Activated CD8-positive, alpha-beta T cell treated with anti-CD3 and anti-CD28 coated beads for 36 hours (primary cell): ENCODE data around the gene CEP41. TPM values are rescaled to one million over a fixed set of nuclear protein-coding genes. Genes with fewer than 3 reads are reported as not detected.

Experiments used
- ATAC-seq: fragments of 200-7000 bp; cut with Tn5 transposase; one replicate; pipeline ENCODE4 v1.10.0; 2021; ENCODE audit warnings: mild to moderate bottlenecking, moderate library complexity
- CTCF ChIA-PET: fragments of 350-600 bp; sonication (Branson Sonifier 250); formaldehyde crosslinking; loops from one replicate; lab custom pipeline; 2021; ENCODE audit warnings: antibody characterized with exemption; lab: Charles Lee
- POLR2A ChIA-PET: fragments of 350-600 bp; sonication (Branson Sonifier 250); formaldehyde crosslinking; loops from one replicate; lab custom pipeline; 2021; ENCODE audit warnings: antibody characterized with exemption; lab: Charles Lee
- DNase-seq: peaks from one replicate; pipeline ENCODE4 v3.0.0-alpha.2; 2020
- H3K27ac Mint-ChIP-seq: one replicate; pipeline ENCODE4 v1.8.0; 2021; ENCODE audit warnings: mild to moderate bottlenecking, mixed read lengths
- H3K27me3 Mint-ChIP-seq: one replicate; pipeline ENCODE4 v1.8.0; 2021; ENCODE audit warnings: mixed read lengths
- H3K36me3 Mint-ChIP-seq: one replicate; pipeline ENCODE4 v1.8.0; 2021; ENCODE audit warnings: low read depth, mixed read lengths
- H3K4me1 Mint-ChIP-seq: one replicate; pipeline ENCODE4 v1.8.0; 2021; ENCODE audit warnings: low read depth, mixed read lengths
- H3K4me3 Mint-ChIP-seq: one replicate; pipeline ENCODE4 v1.8.0; 2021; ENCODE audit warnings: mild to moderate bottlenecking, moderate library complexity, mixed read lengths
- H3K9me3 Mint-ChIP-seq: one replicate; pipeline ENCODE4 v1.8.0; 2021; ENCODE audit warnings: mixed read lengths
- intact Hi-C: fragments of 100-400 bp; cut with micrococcal nuclease; formaldehyde crosslinking; loops from one replicate; pipeline ENCODE4 v1.10.0; 2022
- total RNA-seq, 2 experiments: library from RNA; stranded (reverse); gene quantifications; one replicate each; pipeline ENCODE4 v1.2.3, GENCODE V29; 2021
- TF ChIP-seq, protein P1 (sequence below): fragments of 200-600 bp; IDR thresholded peaks from one replicate; pipeline ENCODE4 v1.8.0; 2022; ENCODE audit warnings: antibody characterized with exemption, mild to moderate bottlenecking

CEP41 gene
- total RNA-seq, 2 experiments from 2014 or later, result 28.0 to 28.1 TPM

GRCh38 chr7:130421684-130422083 is 19.1 kb downstream of the CEP41 start:
- no peaks in the 10 kb centered on the region for H3K27me3 Mint-ChIP-seq
- DNase-seq, result peak; percentile 69
- H3K4me3 Mint-ChIP-seq, result peak overlapping the region; percentile 53
- ATAC-seq, result peak; percentile 52
- POLR2A ChIA-PET, result no interaction called here
- TF ChIP-seq, protein P1, sequence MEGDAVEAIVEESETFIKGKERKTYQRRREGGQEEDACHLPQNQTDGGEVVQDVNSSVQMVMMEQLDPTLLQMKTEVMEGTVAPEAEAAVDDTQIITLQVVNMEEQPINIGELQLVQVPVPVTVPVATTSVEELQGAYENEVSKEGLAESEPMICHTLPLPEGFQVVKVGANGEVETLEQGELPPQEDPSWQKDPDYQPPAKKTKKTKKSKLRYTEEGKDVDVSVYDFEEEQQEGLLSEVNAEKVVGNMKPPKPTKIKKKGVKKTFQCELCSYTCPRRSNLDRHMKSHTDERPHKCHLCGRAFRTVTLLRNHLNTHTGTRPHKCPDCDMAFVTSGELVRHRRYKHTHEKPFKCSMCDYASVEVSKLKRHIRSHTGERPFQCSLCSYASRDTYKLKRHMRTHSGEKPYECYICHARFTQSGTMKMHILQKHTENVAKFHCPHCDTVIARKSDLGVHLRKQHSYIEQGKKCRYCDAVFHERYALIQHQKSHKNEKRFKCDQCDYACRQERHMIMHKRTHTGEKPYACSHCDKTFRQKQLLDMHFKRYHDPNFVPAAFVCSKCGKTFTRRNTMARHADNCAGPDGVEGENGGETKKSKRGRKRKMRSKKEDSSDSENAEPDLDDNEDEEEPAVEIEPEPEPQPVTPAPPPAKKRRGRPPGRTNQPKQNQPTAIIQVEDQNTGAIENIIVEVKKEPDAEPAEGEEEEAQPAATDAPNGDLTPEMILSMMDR, result no peak
- peaks cover 19% of the 10 kb centered on the region for H3K36me3 Mint-ChIP-seq
- intact Hi-C loops, result no loop called here
- H3K4me1 Mint-ChIP-seq, result peaks cover 79% of the 10 kb centered on the region
- peak overlapping the region; percentile 91 for H3K27ac Mint-ChIP-seq
- no peaks in the 10 kb centered on the region for H3K9me3 Mint-ChIP-seq
- CTCF ChIA-PET, result interaction anchor here (0.9 to 1.1 kb wide), 2 partner anchors 9 to 62 kb away, joined by 3 read pairs; no protein-coding TSS in a partner anchor

GRCh38 chr7:130420943-130421578 is 19.8 kb downstream of the CEP41 start:
- CTCF ChIA-PET, result interaction anchor here (0.9 kb wide), 1 partner anchor 62 kb away, joined by 3 read pairs; no protein-coding TSS in a partner anchor
- peak overlapping the region; percentile 91 for H3K27ac Mint-ChIP-seq
- intact Hi-C loops, result no loop called here
- TF ChIP-seq, protein P1, result no peak
- DNase-seq (no peak), ATAC-seq (no peak)
- POLR2A ChIA-PET, result no interaction called here
- H3K4me3 Mint-ChIP-seq, result peak overlapping the region; percentile 53
- H3K9me3 Mint-ChIP-seq, result no peaks in the 10 kb centered on the region
- peaks cover 17% of the 10 kb centered on the region for H3K36me3 Mint-ChIP-seq
- no peaks in the 10 kb centered on the region for H3K27me3 Mint-ChIP-seq
- H3K4me1 Mint-ChIP-seq, result peaks cover 79% of the 10 kb centered on the region

GRCh38 chr7:130419658-130420057 is 21.2 kb downstream of the CEP41 start:
- DNase-seq (peak; percentile 41), ATAC-seq (peak; percentile 83)
- peak overlapping the region; percentile 45 for H3K4me3 Mint-ChIP-seq
- intact Hi-C loops, result no loop called here
- no peaks in the 10 kb centered on the region for H3K9me3 Mint-ChIP-seq
- CTCF ChIA-PET, result no interaction called here
- peaks cover 80% of the 10 kb centered on the region for H3K4me1 Mint-ChIP-seq
- peak overlapping the region; percentile 82 for H3K27ac Mint-ChIP-seq
- POLR2A ChIA-PET, result no interaction called here
- H3K27me3 Mint-ChIP-seq, result no peaks in the 10 kb centered on the region
- TF ChIP-seq, protein P1, result no peak
- peaks cover 11% of the 10 kb centered on the region for H3K36me3 Mint-ChIP-seq

- POLR2A ChIA-PET, result interaction anchor here (0.8 kb wide), 1 partner anchor 16 kb away, joined by 3 read pairs; no protein-coding TSS in a partner anchor
- Mint-ChIP-seq H3K4me3 (no peak overlapping the region), H3K27ac (peak overlapping the region; percentile 92), H3K27me3 (no peaks in the 10 kb centered on the region), H3K9me3 (no peaks in the 10 kb centered on the region), H3K36me3 (peaks cover 9% of the 10 kb centered on the region), H3K4me1 (peaks cover 82% of the 10 kb centered on the region)
- ATAC-seq (no peak), DNase-seq (no peak)
- CTCF ChIA-PET, result no interaction called here
- TF ChIP-seq, protein P1, result no peak
- intact Hi-C loops, result no loop called here
Observed at GRCh38 chr7:130418306-130418705, 22.5 kb downstream of the CEP41 start.

DNA sequence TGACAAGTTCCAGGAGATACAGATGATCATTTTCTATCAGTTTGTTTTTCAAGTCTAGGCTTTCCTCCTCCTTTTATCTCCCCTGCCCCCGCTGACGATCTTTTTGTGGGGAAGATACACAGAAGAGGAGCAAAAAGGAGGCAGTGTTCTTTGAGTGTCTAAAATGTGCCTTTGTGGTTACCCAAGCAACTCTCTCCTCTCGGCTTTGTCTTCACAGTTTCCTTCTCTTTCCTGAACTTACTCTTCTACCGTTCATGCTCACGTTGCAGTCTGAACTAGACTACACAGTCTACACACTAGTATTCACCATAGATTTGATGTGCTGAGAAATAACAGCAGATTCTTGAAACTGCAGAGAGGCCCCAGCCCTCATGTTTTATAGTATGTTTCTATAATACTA is 23.6 kb downstream of the CEP41 start:
- peak; percentile 52 for ATAC-seq
- intact Hi-C loops, result no loop called here
- Mint-ChIP-seq H3K9me3 (no peaks in the 10 kb centered on the region), H3K27me3 (no peaks in the 10 kb centered on the region), H3K4me1 (peaks cover 81% of the 10 kb centered on the region), H3K36me3 (peaks cover 13% of the 10 kb centered on the region), H3K4me3 (peak overlapping the region; percentile 49), H3K27ac (peak overlapping the region; percentile 92)
- POLR2A ChIA-PET, result interaction anchor here (0.7 to 1.5 kb wide), 2 partner anchors 12 to 24 kb away, joined by 3 to 4 read pairs; partner anchors contain the start of gene CEP41
- TF ChIP-seq, protein P1, result no peak
- CTCF ChIA-PET, result no interaction called here
- peak; percentile 42 for DNase-seq
